Measurements from ENCODE around the gene MASTL. TPM values are rescaled to one million over a fixed set of nuclear protein-coding genes. Genes with fewer than 3 reads are reported as not detected.
A peak's percentile ranks its signal among the peaks of the same experiment; 100 is the strongest.

Gene MASTL
- 44.4 and 44.9 TPM in 2 replicates for total RNA-seq (2021)
- percentile 90 among the genes with signal in this experiment for Bru-seq, nascent RNA
- BruChase-seq, experiment 1, labeled RNA remaining after a 2-hour chase = percentile 92 among the genes with signal in this experiment
- percentile 84 among the genes with signal in this experiment for BruChase-seq, experiment 2, labeled RNA remaining after a 6-hour chase
- long read RNA-seq, transcript MASTL-202 (12 exons, 3,080 nt) = minor isoform, 29 of 90 reads
- long read RNA-seq, transcript MASTL-203 (12 exons, 3,623 nt) = major isoform, 34 of 90 reads
- long read RNA-seq, partial matches to known transcripts = 15 of 90 reads
- long read RNA-seq, other reads (novel, unspliced or antisense) = 10 of 90 reads

- H3K27me3 ChIP-seq (replicated peaks; ENCODE audit: insufficient read depth, low read depth, low read length, poor library complexity) = no peaks in the 10 kb centered on the region
- ChIA-PET POLR2A (ENCODE audit: low non-redundant PET) (interaction anchor here (0.6 kb wide), 1 partner anchor 103 kb away, joined by 4 read pairs; no protein-coding TSS in a partner anchor), CTCF (interaction anchor here (0.6 kb wide), 1 partner anchor 46 kb away, joined by 4 read pairs; no protein-coding TSS in a partner anchor)
- TF ChIP-seq CTCF (conservative IDR thresholded peaks at IDR 0.05; ENCODE audit: low read depth, low read length) = no peak
- peak within 1 kb of the TSS; percentile 90 for H3K4me3 ChIP-seq (ENCODE audit: low read depth, low read length, poor library complexity, severe bottlenecking)
- intact Hi-C loops (cut with micrococcal nuclease; ENCODE audit: unreplicated experiment) = loop anchor here (2.0 kb wide), 1 partner anchor 86 kb away; the partner anchor contains the start of gene ACBD5
- peaks cover 24% of the 10 kb centered on the region for H3K36me3 ChIP-seq (ENCODE audit: insufficient read depth, low read length, poor library complexity, severe bottlenecking)
- peak; percentile 93 for DNase-seq (ENCODE audit: low spot score)
- H3K9me3 ChIP-seq (ENCODE audit: low read depth, low read length, poor library complexity, severe bottlenecking) = no peaks in the 10 kb centered on the region
- BruUV-seq (replicated peaks) = TSS peak; percentile 50
- H3K27ac ChIP-seq (ENCODE audit: low read depth, low read length, poor library complexity, severe bottlenecking) = peak within 1 kb of the TSS; percentile 98
- H3K4me1 ChIP-seq (ENCODE audit: insufficient read depth, low read length, poor library complexity, severe bottlenecking) = peaks cover 9% of the 10 kb centered on the region
These were observed at the start of gene MASTL for GRCh38 chr10:27155066-27155754. Gene MASTL, plus strand, starts transcription at chr10:27155352. Its CDS starts 75 bp downstream, at chr10:27155427.

GRCh38 chr10:27108165-27108564 lies 47.0 kb upstream of the MASTL start:
- DNase-seq (ENCODE audit: low spot score) = no peak
- no peaks in the 10 kb centered on the region for H3K4me1 ChIP-seq (ENCODE audit: insufficient read depth, low read length, poor library complexity, severe bottlenecking)
- no peak overlapping the region for H3K4me3 ChIP-seq (ENCODE audit: low read depth, low read length, poor library complexity, severe bottlenecking)
- no peaks in the 10 kb centered on the region for H3K9me3 ChIP-seq (ENCODE audit: low read depth, low read length, poor library complexity, severe bottlenecking)
- no peak overlapping the region for H3K27ac ChIP-seq (ENCODE audit: low read depth, low read length, poor library complexity, severe bottlenecking)
- BruUV-seq (replicated peaks) = no TSS peak
- intact Hi-C loops (cut with micrococcal nuclease; ENCODE audit: unreplicated experiment) = no loop called here
- ChIA-PET POLR2A (ENCODE audit: low non-redundant PET) (no interaction called here), CTCF (no interaction called here)
- peaks cover 32% of the 10 kb centered on the region for H3K36me3 ChIP-seq (ENCODE audit: insufficient read depth, low read length, poor library complexity, severe bottlenecking)
- no peak for TF ChIP-seq EZH2 (IDR thresholded peaks at IDR 0.05; ENCODE audit: borderline replicate concordance, low read depth, low read length, poor library complexity, severe bottlenecking)
- TF ChIP-seq CTCF (conservative IDR thresholded peaks at IDR 0.05; ENCODE audit: low read depth, low read length) = no peak
- H3K27me3 ChIP-seq (replicated peaks; ENCODE audit: insufficient read depth, low read depth, low read length, poor library complexity) = no peaks in the 10 kb centered on the region

GRCh38 chr10:27134371-27134770 lies 20.8 kb upstream of the MASTL start:
- Histone ChIP-seq H3K27me3 (replicated peaks; ENCODE audit: insufficient read depth, low read depth, low read length, poor library complexity) (no peaks in the 10 kb centered on the region), H3K36me3 (ENCODE audit: insufficient read depth, low read length, poor library complexity, severe bottlenecking) (peaks cover 67% of the 10 kb centered on the region), H3K9me3 (ENCODE audit: low read depth, low read length, poor library complexity, severe bottlenecking) (no peaks in the 10 kb centered on the region), H3K27ac (ENCODE audit: low read depth, low read length, poor library complexity, severe bottlenecking) (no peak overlapping the region), H3K4me3 (ENCODE audit: low read depth, low read length, poor library complexity, severe bottlenecking) (no peak overlapping the region), H3K4me1 (ENCODE audit: insufficient read depth, low read length, poor library complexity, severe bottlenecking) (no peaks in the 10 kb centered on the region)
- no peak for DNase-seq (ENCODE audit: low spot score)
- TF ChIP-seq CTCF (conservative IDR thresholded peaks at IDR 0.05; ENCODE audit: low read depth, low read length) (no peak), EZH2 (IDR thresholded peaks at IDR 0.05; ENCODE audit: borderline replicate concordance, low read depth, low read length, poor library complexity, severe bottlenecking) (no peak)
- intact Hi-C loops (cut with micrococcal nuclease; ENCODE audit: unreplicated experiment) = no loop called here
- CTCF ChIA-PET = no interaction called here
- POLR2A ChIA-PET (ENCODE audit: low non-redundant PET) = no interaction called here
- no TSS peak for BruUV-seq (replicated peaks)
